HFFc6 (cell line): Measurements from ENCODE around the gene PARD3. TPM values are rescaled to one million over a fixed set of nuclear protein-coding genes. Genes with fewer than 3 reads are reported as not detected.
A peak's percentile ranks its signal among the peaks of the same experiment; 100 is the strongest.

ENCODE experiments used
- DNase-seq: peaks from one replicate; pipeline ENCODE4 v3.0.0-alpha.2; 2018
- H3K27ac Mint-ChIP-seq: 2 replicates; pipeline ENCODE4 v1.8.0; 2020; ENCODE audit warnings: mild to moderate bottlenecking, mixed read lengths
- H3K27me3 Mint-ChIP-seq: 2 replicates; pipeline ENCODE4 v1.8.0; 2021; ENCODE audit warnings: mild to moderate bottlenecking, moderate library complexity, mixed read lengths; ENCODE audit not compliant: insufficient read depth
- H3K36me3 Mint-ChIP-seq: 2 replicates; pipeline ENCODE4 v1.8.0; 2021; ENCODE audit warnings: low read depth, mixed read lengths
- H3K4me1 Mint-ChIP-seq: 2 replicates; pipeline ENCODE4 v1.8.0; 2020; ENCODE audit warnings: low read depth, mixed read lengths
- H3K4me3 Mint-ChIP-seq: 2 replicates; pipeline ENCODE4 v1.8.0; 2020; ENCODE audit warnings: mild to moderate bottlenecking, moderate library complexity, mixed read lengths
- H3K9me3 Mint-ChIP-seq: 2 replicates; pipeline ENCODE4 v1.8.0; 2020; ENCODE audit warnings: mild to moderate bottlenecking, mixed read lengths
- total RNA-seq, 6 experiments: library from RNA; stranded (reverse); fragmentation: NEBNext Ultra II Directional; extraction: Animal tissue kit (Norgen Biotek cat#: 25700); gene quantifications; 2 replicates in 1 of 6; 3 replicates in 5 of 6; pipeline ENCODE4 v1.2.3, GENCODE V29; 2021
- TF ChIP-seq, protein P1 (sequence below): fragments of 200-600 bp; sonication (generic); IDR thresholded peaks from 2 replicates; pipeline ENCODE4 v1.5.0; 2021; ENCODE audit warnings: antibody characterized with exemption, mild to moderate bottlenecking

Gene PARD3
- total RNA-seq, 6 experiments from 2014 or later = 19.9 to 24.3 (median 23.1) TPM

DNA sequence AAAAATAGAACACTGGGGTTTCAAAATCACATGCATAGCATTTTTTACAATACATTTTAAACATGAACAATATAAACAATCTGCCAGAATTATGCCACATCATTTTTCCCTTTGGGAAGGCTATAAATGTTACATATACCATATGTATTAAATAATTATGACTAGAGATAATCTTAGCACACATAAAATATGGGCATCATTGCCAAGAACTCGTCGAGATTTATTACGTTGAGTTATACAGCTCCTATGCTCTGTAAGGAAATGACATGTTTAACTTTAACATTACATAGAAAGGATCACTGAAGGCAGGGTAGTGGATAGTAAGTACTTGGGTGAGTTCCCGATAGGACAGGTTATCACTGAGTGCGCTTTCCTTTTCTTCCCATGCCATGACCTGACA, 267.8 kb downstream of the PARD3 start:
- H3K4me3 Mint-ChIP-seq = no peak overlapping the region; the same call in 1 of the 2 replicates
- no peak for DNase-seq
- no peaks in the 10 kb centered on the region; the same call in 1 of the 2 replicates for H3K27me3 Mint-ChIP-seq
- H3K36me3 Mint-ChIP-seq = no peaks in the 10 kb centered on the region
- no peaks in the 10 kb centered on the region for H3K9me3 Mint-ChIP-seq
- TF ChIP-seq, protein P1, sequence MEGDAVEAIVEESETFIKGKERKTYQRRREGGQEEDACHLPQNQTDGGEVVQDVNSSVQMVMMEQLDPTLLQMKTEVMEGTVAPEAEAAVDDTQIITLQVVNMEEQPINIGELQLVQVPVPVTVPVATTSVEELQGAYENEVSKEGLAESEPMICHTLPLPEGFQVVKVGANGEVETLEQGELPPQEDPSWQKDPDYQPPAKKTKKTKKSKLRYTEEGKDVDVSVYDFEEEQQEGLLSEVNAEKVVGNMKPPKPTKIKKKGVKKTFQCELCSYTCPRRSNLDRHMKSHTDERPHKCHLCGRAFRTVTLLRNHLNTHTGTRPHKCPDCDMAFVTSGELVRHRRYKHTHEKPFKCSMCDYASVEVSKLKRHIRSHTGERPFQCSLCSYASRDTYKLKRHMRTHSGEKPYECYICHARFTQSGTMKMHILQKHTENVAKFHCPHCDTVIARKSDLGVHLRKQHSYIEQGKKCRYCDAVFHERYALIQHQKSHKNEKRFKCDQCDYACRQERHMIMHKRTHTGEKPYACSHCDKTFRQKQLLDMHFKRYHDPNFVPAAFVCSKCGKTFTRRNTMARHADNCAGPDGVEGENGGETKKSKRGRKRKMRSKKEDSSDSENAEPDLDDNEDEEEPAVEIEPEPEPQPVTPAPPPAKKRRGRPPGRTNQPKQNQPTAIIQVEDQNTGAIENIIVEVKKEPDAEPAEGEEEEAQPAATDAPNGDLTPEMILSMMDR = no peak
- H3K27ac Mint-ChIP-seq = no peak overlapping the region
- H3K4me1 Mint-ChIP-seq = peaks cover 23% of the 10 kb centered on the region

DNA sequence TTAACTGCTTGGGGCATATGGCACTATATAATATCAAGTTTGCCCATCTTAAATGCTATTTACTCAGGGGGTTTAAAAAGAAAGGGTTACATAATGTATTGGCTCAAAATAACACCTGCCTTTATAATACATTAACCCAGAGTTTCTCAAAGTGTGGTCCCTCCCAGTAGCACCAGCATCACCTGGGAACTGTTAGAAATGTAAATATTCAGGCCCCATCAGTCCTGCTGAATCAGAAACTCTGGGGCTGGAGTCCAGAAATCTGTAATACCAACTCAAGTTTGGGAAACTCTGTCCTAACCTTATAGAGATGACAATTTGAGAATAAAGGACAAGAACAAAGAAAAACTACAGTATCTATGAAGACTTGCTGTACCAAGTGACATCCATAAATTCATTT, 270.7 kb downstream of the PARD3 start:
- Mint-ChIP-seq H3K27me3 (no peaks in the 10 kb centered on the region; the same call in 1 of the 2 replicates), H3K4me1 (peaks cover 30% of the 10 kb centered on the region), H3K4me3 (no peak overlapping the region), H3K9me3 (no peaks in the 10 kb centered on the region), H3K27ac (no peak overlapping the region), H3K36me3 (no peaks in the 10 kb centered on the region)
- DNase-seq = no peak
- TF ChIP-seq, protein P1 = no peak

GRCh38 chr10:34543716-34544115, 271.4 kb downstream of the PARD3 start:
- no peak overlapping the region for H3K27ac Mint-ChIP-seq
- DNase-seq = no peak
- no peaks in the 10 kb centered on the region for H3K9me3 Mint-ChIP-seq
- no peaks in the 10 kb centered on the region for H3K36me3 Mint-ChIP-seq
- TF ChIP-seq, protein P1 = no peak
- H3K27me3 Mint-ChIP-seq = no peaks in the 10 kb centered on the region; the same call in 1 of the 2 replicates
- no peak overlapping the region for H3K4me3 Mint-ChIP-seq
- H3K4me1 Mint-ChIP-seq = peaks cover 28% of the 10 kb centered on the region

DNA sequence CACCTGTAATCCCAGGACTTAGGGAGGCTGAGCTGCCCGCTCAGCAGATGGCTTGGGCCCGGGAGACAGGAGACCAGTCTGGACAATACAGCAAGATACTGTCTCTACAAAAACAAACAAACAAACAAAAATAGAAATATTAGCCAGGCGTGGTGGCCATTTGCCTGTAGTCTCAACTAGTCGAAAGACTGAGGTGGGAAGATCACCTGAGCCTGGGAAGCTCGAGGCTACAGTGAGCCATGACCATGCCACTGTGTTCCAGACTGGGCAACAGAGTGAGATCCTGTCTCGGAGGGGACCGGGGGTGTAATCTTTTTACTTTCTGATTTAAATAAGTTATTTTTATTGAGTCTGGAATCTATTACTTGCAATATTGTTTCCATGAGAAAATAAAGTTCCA, 274.6 kb downstream of the PARD3 start:
- H3K27ac Mint-ChIP-seq = no peak overlapping the region
- DNase-seq = no peak
- no peaks in the 10 kb centered on the region for H3K9me3 Mint-ChIP-seq
- no peaks in the 10 kb centered on the region for H3K36me3 Mint-ChIP-seq
- TF ChIP-seq, protein P1 = no peak
- H3K4me3 Mint-ChIP-seq = no peak overlapping the region
- no peaks in the 10 kb centered on the region for H3K27me3 Mint-ChIP-seq
- peaks cover 25% of the 10 kb centered on the region for H3K4me1 Mint-ChIP-seq

GRCh38 chr10:34539533-34540315, 275.4 kb downstream of the PARD3 start:
- peaks cover 25% of the 10 kb centered on the region for H3K4me1 Mint-ChIP-seq
- H3K4me3 Mint-ChIP-seq = peak overlapping the region; percentile 86
- DNase-seq = no peak
- H3K36me3 Mint-ChIP-seq = no peaks in the 10 kb centered on the region
- TF ChIP-seq, protein P1 = no peak
- H3K9me3 Mint-ChIP-seq = no peaks in the 10 kb centered on the region
- H3K27ac Mint-ChIP-seq = peak overlapping the region; percentile 91
- no peaks in the 10 kb centered on the region; the same call in 1 of the 2 replicates for H3K27me3 Mint-ChIP-seq
